Skeletal muscle tissue (tissue), 4 donors: ENCODE results near the gene NECAP2. TPM values are rescaled to one million over a fixed set of nuclear protein-coding genes. Genes with fewer than 3 reads are reported as not detected.

ENCODE experiments used
- H3K27ac ChIP-seq: one replicate; pipeline ENCODE4 v1.7.0; 2013; ENCODE audit warnings: mild to moderate bottlenecking, low read depth, low read length, inconsistent platforms
- H3K27me3 ChIP-seq, 3 donors: one replicate each; pipeline ENCODE4 v1.7.0; 2013; ENCODE audit warnings: low read length in 3 of 3; ENCODE audit not compliant: control insufficient read depth in 3 of 3, insufficient read depth in 3 of 3
- H3K36me3 ChIP-seq, 3 donors: one replicate each; pipeline ENCODE4 v1.7.0; 2013; ENCODE audit warnings: low read length in 3 of 3; ENCODE audit not compliant: control insufficient read depth in 3 of 3, insufficient read depth in 3 of 3
- H3K4me1 ChIP-seq, 3 donors: one replicate each; pipeline ENCODE4 v1.7.0; 2013; ENCODE audit warnings: low read length in 3 of 3, mild to moderate bottlenecking in 3 of 3; ENCODE audit not compliant: control insufficient read depth in 3 of 3, insufficient read depth in 3 of 3
- H3K4me3 ChIP-seq, 3 donors: one replicate each; pipeline ENCODE4 v1.7.0; 2013; ENCODE audit warnings: low read length in 3 of 3
- H3K9ac ChIP-seq, 3 donors: one replicate each; pipeline ENCODE4 v1.7.0; 2013; ENCODE audit warnings: low read length in 3 of 3, mild to moderate bottlenecking in 3 of 3, moderate library complexity in 2 of 3, low read depth in 1 of 3
- H3K9me3 ChIP-seq, 3 donors: one replicate each; pipeline ENCODE4 v1.7.0; 2013; ENCODE audit warnings: low read length in 3 of 3; ENCODE audit not compliant: control insufficient read depth in 3 of 3
- total RNA-seq: library from RNA; depleted of rRNA; stranded (reverse); fragments of >200 nt; gene quantifications from one replicate; pipeline ENCODE4 v1.2.3, GENCODE V29; 2014
- donor health status: Osteomylitis.

The NECAP2 gene, protein sequence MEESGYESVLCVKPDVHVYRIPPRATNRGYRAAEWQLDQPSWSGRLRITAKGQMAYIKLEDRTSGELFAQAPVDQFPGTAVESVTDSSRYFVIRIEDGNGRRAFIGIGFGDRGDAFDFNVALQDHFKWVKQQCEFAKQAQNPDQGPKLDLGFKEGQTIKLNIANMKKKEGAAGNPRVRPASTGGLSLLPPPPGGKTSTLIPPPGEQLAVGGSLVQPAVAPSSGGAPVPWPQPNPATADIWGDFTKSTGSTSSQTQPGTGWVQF
- total RNA-seq, result 40.2 TPM

DNA sequence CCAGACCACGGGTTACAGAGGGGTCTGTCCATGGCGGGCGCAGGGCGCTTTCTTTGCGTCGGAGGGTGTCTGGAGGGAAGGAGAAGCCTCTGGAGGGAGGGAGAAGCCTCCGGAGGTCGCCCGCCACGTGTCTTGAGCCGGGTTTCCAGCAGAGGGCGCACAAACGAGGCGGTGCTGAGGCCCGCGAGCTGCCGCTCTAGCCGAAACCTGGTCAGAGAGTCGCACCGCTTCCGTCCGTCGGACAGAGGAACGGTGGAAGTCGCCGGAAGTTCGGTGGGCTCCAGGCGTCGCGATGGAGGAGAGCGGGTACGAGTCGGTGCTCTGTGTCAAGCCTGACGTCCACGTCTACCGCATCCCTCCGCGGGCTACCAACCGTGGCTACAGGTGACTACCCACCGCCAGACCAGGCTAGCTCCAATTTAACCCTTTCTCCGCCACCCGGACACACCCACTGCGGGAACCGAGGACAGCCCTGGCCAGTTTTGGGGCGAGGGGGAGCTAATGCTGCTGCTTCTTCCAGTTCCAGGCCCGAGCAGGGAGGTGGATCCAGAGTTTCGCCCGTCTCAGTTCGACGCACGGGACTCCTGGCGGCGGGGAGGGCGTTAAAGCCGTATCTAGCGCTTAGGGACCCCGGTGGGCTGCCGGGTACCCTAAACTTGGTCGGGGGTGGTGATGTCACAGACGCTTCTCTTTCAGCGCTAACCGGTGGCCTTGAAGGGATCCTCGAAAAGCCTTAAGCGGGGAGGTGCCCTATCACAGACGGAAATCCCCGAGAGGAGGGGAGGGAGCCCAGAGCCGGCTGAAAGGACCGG, at the start of gene NECAP2:
Gene NECAP2 (plus strand): TSS at position 255 of the 812 bp plus-strand sequence. CDS start 38 bp downstream, at position 293.
- Histone ChIP-seq H3K4me3 (peak within 1 kb of the TSS; percentile 96 to 100 (median 100)), H3K9ac (peak within 1 kb of the TSS; percentile 88 to 98 (median 95)), H3K4me1 (peaks cover 17 to 33% (median 20%) of the 10 kb centered on the region in 3 donors), H3K36me3 (peaks cover 15 to 22% (median 17%) of the 10 kb centered on the region in 3 donors), H3K9me3 (no peaks in the 10 kb centered on the region), H3K27me3 (no peaks in the 10 kb centered on the region), H3K27ac (peak within 1 kb of the TSS; percentile 82)

- no peaks in the 10 kb centered on the region for H3K9me3 ChIP-seq
- H3K4me1 ChIP-seq, result peaks cover 62 to 68% (median 65%) of the 10 kb centered on the region in 3 donors
- H3K36me3 ChIP-seq, result peaks cover 20 to 23% (median 22%) of the 10 kb centered on the region in 3 donors
- no peaks in the 10 kb centered on the region for H3K27me3 ChIP-seq
- H3K27ac ChIP-seq, result peak overlapping the region; percentile 61
- peak overlapping the region in 2 of 3 donors; percentile 30 to 60 for H3K9ac ChIP-seq
- peak overlapping the region in 2 of 3 donors; percentile 19 to 40 for H3K4me3 ChIP-seq
Observed at GRCh38 chr1:16391411-16391810, 49.1 kb upstream of the NECAP2 start.

GRCh38 chr1:16392740-16393569, 47.6 kb upstream of the NECAP2 start:
- Histone ChIP-seq H3K36me3 (peaks cover 23 to 27% (median 24%) of the 10 kb centered on the region in 3 donors), H3K27me3 (no peaks in the 10 kb centered on the region), H3K4me1 (peaks cover 53 to 61% (median 57%) of the 10 kb centered on the region in 3 donors), H3K9me3 (no peaks in the 10 kb centered on the region), H3K9ac (peak overlapping the region in 2 of 3 donors; percentile 39 to 60), H3K27ac (peak overlapping the region; percentile 61), H3K4me3 (peak overlapping the region; percentile 13 to 49 (median 38))

- Histone ChIP-seq H3K27me3 (no peaks in the 10 kb centered on the region), H3K36me3 (peaks cover 24 to 31% (median 25%) of the 10 kb centered on the region in 3 donors), H3K9me3 (no peaks in the 10 kb centered on the region), H3K9ac (peak overlapping the region in 1 of 3 donors; percentile 60), H3K27ac (no peak overlapping the region), H3K4me3 (peak overlapping the region in 2 of 3 donors; percentile 38 to 49), H3K4me1 (peaks cover 49 to 61% (median 54%) of the 10 kb centered on the region in 3 donors)
Observed at GRCh38 chr1:16393570-16394521, 46.7 kb upstream of the NECAP2 start.

GRCh38 chr1:16394977-16395376, 45.5 kb upstream of the NECAP2 start:
- Histone ChIP-seq H3K36me3 (peaks cover 24 to 34% (median 25%) of the 10 kb centered on the region in 3 donors), H3K27ac (no peak overlapping the region), H3K9me3 (no peaks in the 10 kb centered on the region), H3K27me3 (no peaks in the 10 kb centered on the region), H3K9ac (no peak overlapping the region), H3K4me1 (peaks cover 46 to 56% (median 52%) of the 10 kb centered on the region in 3 donors), H3K4me3 (no peak overlapping the region)

GRCh38 chr1:16396591-16396990, 43.9 kb upstream of the NECAP2 start:
- peak overlapping the region in 2 of 3 donors; percentile 51 to 60 for H3K9ac ChIP-seq
- no peaks in the 10 kb centered on the region for H3K9me3 ChIP-seq
- H3K4me3 ChIP-seq, result no peak overlapping the region
- H3K27me3 ChIP-seq, result no peaks in the 10 kb centered on the region
- H3K36me3 ChIP-seq, result peaks cover 24 to 34% (median 25%) of the 10 kb centered on the region in 3 donors
- peaks cover 34 to 41% (median 35%) of the 10 kb centered on the region in 3 donors for H3K4me1 ChIP-seq
- peak overlapping the region; percentile 54 for H3K27ac ChIP-seq

- H3K27ac ChIP-seq, result peak overlapping the region; percentile 54
- no peak overlapping the region for H3K4me3 ChIP-seq
- no peaks in the 10 kb centered on the region for H3K9me3 ChIP-seq
- H3K4me1 ChIP-seq, result peaks cover 29 to 35% (median 30%) of the 10 kb centered on the region in 3 donors
- peak overlapping the region in 2 of 3 donors; percentile 51 to 60 for H3K9ac ChIP-seq
- H3K36me3 ChIP-seq, result peaks cover 24 to 34% (median 25%) of the 10 kb centered on the region in 3 donors
- H3K27me3 ChIP-seq, result no peaks in the 10 kb centered on the region
Observed at GRCh38 chr1:16397120-16397519, 43.4 kb upstream of the NECAP2 start.

- H3K4me3 ChIP-seq, result no peak overlapping the region
- H3K9ac ChIP-seq, result peak overlapping the region in 2 of 3 donors; percentile 20 to 35
- peaks cover 16 to 22% (median 17%) of the 10 kb centered on the region in 3 donors for H3K4me1 ChIP-seq
- H3K36me3 ChIP-seq, result peaks cover 23 to 31% (median 24%) of the 10 kb centered on the region in 3 donors
- H3K9me3 ChIP-seq, result no peaks in the 10 kb centered on the region
- no peak overlapping the region for H3K27ac ChIP-seq
- H3K27me3 ChIP-seq, result no peaks in the 10 kb centered on the region
Observed at GRCh38 chr1:16398371-16398953, 42.1 kb upstream of the NECAP2 start.
